GM12872 (cell line): ENCODE data around the gene PTPRC.

Source experiments
- CTCF ChIP-seq: IDR thresholded peaks from 3 replicates; pipeline ENCODE4 v1.5.1; 2011; ENCODE audit warnings: low read depth, mild to moderate bottlenecking, low read length, moderate library complexity; ENCODE audit not compliant: insufficient read depth

The PTPRC gene

DNA sequence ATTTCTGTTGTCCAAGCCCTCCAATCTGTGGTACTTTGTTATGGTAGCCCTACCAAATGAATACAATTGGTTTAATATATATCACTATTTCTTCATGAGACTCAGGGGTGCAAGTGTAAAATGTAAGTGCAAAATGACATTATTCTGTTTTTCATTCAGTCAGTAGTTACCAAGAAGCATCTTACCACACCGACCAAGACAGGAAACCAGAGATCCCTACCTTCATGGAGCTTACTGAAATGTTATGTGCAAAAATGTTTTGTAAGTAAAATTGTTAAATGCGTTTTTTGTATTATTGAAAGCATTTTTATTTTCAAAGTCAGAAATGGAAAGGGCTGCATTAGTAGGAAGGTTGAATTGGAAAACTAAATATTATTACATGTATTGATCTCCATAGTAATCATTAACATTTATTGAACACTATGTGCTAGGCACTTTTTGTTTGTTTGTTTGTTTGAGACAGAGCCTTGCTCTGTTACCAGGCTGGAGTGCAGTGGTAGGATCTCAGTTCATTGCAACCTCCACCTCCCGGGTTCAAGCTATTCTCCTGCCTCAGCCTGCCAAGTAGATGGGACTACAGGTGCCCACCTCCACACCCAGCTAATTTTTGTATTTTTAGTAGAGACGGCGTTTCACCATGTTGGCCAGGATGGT, 166.8 kb downstream of the PTPRC start:
- no peak for TF ChIP-seq CTCF

GRCh38 chr1:198806861-198807260, 168.0 kb downstream of the PTPRC start:
- TF ChIP-seq CTCF, result no peak
